ACC112 (cell line): ENCODE measurements around the gene ARHGAP15.

Experiments
- H2AFZ ChIP-seq: fragments of 200-600 bp; sonication (generic); one replicate; pipeline ENCODE4 v1.6.0; 2017; ENCODE audit warnings: antibody characterized with exemption, low read length; ENCODE audit not compliant: unreplicated experiment
- H3K27ac ChIP-seq: fragments of 200-600 bp; sonication (generic); 2 replicates; pipeline ENCODE4 v1.5.1; 2014; ENCODE audit warnings: low read depth, mild to moderate bottlenecking, antibody characterized with exemption, low read length, moderate library complexity
- H3K27me3 ChIP-seq: fragments of 200-600 bp; sonication (generic); 2 replicates; pipeline ENCODE4 v1.6.1; 2014; ENCODE audit warnings: mild to moderate bottlenecking, antibody characterized with exemption, low read length, moderate library complexity, mixed read lengths; ENCODE audit not compliant: insufficient read depth
- H3K36me3 ChIP-seq: fragments of 200-600 bp; sonication (generic); 2 replicates; pipeline ENCODE4 v1.6.1; 2016; ENCODE audit warnings: mild to moderate bottlenecking, antibody characterized with exemption, low read length, moderate library complexity, mixed read lengths; ENCODE audit not compliant: insufficient read depth
- H3K4me1 ChIP-seq: fragments of 200-600 bp; sonication (generic); one replicate; pipeline ENCODE4 v1.6.1; 2016; ENCODE audit warnings: low read length, mixed read lengths; ENCODE audit not compliant: insufficient read depth, unreplicated experiment, control insufficient read depth
- H3K4me3 ChIP-seq: fragments of 200-600 bp; sonication (generic); 2 replicates; pipeline ENCODE4 v1.5.1; 2014; ENCODE audit warnings: mild to moderate bottlenecking, low read depth, low read length
- H3K79me2 ChIP-seq: fragments of 200-600 bp; sonication (generic); one replicate; pipeline ENCODE4 v1.6.0; 2016; ENCODE audit warnings: low read length; ENCODE audit not compliant: control insufficient read depth, unreplicated experiment, insufficient read depth

ARHGAP15 gene

DNA sequence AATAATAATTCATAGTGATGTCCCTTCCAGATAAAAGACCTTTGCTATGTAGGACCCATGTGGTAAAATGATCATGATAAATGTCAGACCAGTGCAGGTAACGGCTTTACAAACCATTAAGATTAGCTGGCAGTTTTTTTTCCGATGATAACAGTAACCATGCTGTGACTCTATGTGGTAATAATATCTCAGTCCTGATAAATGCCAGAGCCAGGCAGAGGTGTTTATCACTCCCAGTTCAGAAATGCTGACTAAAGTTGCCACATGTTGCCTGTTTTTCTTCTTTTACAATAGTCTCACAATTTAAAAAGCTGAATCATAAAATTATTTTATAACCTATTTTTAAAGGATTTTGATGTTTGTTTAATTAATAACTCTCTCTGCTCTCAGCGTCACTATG, 565.1 kb downstream of the ARHGAP15 start:
- Histone ChIP-seq H3K4me3 (no peak overlapping the region), H3K4me1 (no peaks in the 10 kb centered on the region), H3K79me2 (no peaks in the 10 kb centered on the region), H3K36me3 (no peaks in the 10 kb centered on the region), H3K27me3 (0 out of 2 replicates have a peak, but pooled peaks cover 7% of the 10 kb centered on the region), H3K27ac (no peak overlapping the region), H2AFZ (no peak overlapping the region)

DNA sequence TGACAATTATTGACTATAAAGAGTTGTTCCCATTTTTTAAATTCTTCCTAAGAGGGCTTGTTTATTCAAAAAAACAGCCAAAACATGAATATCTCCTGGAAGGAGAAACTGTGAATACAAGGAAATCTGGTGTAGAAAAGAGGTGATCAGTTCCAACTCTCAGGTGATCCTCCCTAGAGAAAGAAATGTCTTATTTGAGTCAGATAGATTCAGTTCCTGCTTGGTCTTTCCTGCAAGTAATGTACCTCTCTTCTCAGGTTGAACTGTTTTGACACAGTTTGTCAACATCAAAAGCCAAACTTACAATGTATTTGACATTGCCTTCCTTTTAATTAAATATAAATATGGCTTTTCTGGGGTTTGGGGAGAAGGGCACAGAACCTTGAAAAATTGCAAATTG, 567.4 kb downstream of the ARHGAP15 start:
- Histone ChIP-seq H2AFZ (no peak overlapping the region), H3K27me3 (0 out of 2 replicates have a peak, but pooled peaks cover 7% of the 10 kb centered on the region), H3K27ac (no peak overlapping the region), H3K79me2 (no peaks in the 10 kb centered on the region), H3K4me3 (no peak overlapping the region), H3K4me1 (no peaks in the 10 kb centered on the region), H3K36me3 (no peaks in the 10 kb centered on the region)

DNA sequence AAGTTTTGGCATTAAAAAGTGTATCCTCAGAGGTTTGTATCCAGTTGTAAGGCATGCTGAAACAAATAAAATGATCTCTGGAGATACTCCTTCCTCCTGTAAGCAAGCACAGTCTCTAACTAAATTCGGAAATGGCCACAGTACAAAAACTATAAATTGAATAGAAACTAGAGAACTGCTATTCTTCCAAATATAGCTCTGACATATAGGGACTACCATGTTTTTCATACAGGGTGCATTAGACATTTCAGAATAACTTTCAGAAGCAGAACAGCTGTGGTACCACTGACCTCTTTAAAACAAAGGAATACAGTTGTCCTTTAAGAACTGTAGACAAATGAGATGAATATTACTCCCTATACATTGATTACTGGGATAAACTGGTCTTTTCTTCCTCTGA, 568.5 kb downstream of the ARHGAP15 start:
- H3K79me2 ChIP-seq = no peaks in the 10 kb centered on the region
- H3K4me3 ChIP-seq = no peak overlapping the region
- H3K27ac ChIP-seq = no peak overlapping the region
- H2AFZ ChIP-seq = no peak overlapping the region
- 0 out of 2 replicates have a peak, but pooled peaks cover 7% of the 10 kb centered on the region for H3K27me3 ChIP-seq
- H3K36me3 ChIP-seq = no peaks in the 10 kb centered on the region
- H3K4me1 ChIP-seq = no peaks in the 10 kb centered on the region

DNA sequence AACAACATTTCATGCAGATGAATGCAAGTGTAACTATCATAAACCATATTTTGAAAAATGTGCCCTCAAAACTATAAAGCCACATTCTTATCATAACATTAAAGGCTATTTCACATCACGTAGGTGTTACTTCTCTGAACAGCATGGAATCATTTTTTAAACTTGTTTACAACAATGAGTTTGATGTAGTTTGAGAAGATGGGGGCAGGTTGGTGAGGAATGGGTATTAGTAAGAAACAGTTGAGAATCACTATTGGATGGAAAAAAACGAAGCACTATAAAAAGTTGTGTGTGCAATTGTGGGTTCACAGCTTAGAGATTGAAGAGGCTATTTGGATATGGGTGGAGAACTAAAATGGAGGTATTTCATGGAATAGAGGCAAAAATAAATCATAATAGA, 569.1 kb downstream of the ARHGAP15 start:
- Histone ChIP-seq H3K36me3 (no peaks in the 10 kb centered on the region), H3K4me1 (no peaks in the 10 kb centered on the region), H2AFZ (no peak overlapping the region), H3K27me3 (0 out of 2 replicates have a peak, but pooled peaks cover 4% of the 10 kb centered on the region), H3K27ac (no peak overlapping the region), H3K79me2 (no peaks in the 10 kb centered on the region), H3K4me3 (no peak overlapping the region)

DNA sequence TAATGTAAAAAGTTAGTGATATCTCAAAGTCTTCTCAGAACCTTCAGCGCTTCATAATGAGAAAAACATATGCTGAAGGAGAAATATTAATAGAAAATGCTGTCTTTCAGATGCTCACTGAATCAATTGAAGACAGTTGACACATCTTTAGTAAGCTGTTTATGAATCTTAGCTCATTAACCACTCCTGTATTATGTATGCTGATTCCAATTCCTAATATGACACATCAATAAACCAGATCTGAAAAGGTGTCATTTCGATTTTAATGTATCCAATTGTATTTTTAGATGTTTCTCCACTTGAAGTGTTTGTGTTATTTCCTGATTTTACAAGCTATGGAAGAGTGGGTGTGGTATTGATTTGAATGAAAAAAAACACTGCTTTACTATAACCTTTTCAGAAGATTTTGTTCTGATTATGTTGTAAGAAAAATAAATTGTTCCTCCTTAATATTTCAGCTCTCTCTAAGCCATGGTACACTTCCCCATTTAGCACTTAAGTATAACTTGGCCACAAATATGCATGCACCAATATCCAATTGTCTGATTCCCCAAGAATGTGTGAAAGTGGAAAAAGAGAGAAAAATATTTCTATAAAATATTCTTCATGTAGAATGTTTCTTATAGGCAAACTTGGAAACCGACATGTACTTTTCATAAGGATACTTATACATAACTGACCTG, 569.8 kb downstream of the ARHGAP15 start:
- Histone ChIP-seq H3K27ac (no peak overlapping the region), H3K79me2 (no peaks in the 10 kb centered on the region), H3K4me1 (no peaks in the 10 kb centered on the region), H3K4me3 (no peak overlapping the region), H3K27me3 (no peaks in the 10 kb centered on the region), H2AFZ (no peak overlapping the region), H3K36me3 (no peaks in the 10 kb centered on the region)

DNA sequence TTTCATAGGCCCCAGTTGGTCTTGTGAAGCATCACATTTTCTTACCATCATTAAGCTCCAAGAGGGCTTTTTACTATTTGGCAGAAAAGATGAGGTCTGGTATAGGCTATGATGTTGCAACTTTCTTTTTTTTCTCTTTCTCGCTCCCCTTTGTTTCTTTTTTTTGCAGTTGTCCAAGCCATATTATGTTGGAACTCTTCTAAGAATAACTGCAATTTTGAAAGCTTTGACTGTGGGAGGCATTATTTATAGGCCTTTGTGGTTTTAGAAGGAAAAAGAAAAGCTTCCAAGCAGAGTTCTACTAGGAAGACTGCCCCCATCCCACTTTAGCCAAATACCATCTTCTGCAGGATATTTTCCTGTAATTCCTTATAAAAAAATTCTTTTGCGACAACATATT, 571.6 kb downstream of the ARHGAP15 start:
- Histone ChIP-seq H2AFZ (no peak overlapping the region), H3K27ac (no peak overlapping the region), H3K36me3 (no peaks in the 10 kb centered on the region), H3K4me1 (no peaks in the 10 kb centered on the region), H3K27me3 (no peaks in the 10 kb centered on the region), H3K79me2 (no peaks in the 10 kb centered on the region), H3K4me3 (no peak overlapping the region)

DNA sequence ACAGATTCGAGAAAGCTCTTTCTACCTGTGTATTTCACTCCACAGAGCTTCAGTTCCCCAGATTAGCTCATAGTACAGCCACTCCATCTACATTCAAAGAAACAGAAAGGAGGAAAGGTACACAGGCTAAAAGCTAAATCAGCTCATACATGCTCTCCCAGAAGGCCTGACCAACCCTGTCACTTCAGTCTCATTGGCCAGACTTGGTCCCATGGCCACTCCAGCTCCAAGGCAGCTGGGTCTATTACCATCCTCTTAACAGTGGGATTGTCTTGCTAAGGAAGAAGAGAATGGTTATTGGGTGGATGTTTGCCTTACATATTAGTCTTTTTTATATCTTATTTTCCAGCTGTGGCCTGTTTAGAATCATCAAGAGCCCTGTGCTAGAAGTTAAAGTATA, 572.6 kb downstream of the ARHGAP15 start:
- Histone ChIP-seq H3K4me3 (no peak overlapping the region), H2AFZ (no peak overlapping the region), H3K27me3 (no peaks in the 10 kb centered on the region), H3K27ac (no peak overlapping the region), H3K79me2 (no peaks in the 10 kb centered on the region), H3K36me3 (no peaks in the 10 kb centered on the region), H3K4me1 (no peaks in the 10 kb centered on the region)

DNA sequence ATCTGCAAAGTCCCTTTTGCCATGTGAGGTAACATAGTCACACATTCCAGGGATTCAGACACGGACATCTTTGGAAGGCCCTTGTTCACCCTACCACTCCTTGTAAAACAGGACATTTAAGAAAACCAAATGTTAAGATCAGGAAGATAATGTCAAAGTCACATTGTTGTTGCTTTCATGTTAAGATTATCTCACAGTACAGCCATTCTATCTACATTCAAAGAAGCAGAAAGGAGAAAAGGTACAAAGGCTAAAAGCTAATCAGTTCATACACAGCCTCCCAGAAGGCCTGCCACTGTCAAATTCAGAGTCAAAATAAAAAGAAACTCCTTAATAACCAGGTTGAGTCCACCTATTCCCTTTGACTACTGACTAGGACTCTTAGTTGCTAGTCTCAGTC, 573.7 kb downstream of the ARHGAP15 start:
- H3K27me3 ChIP-seq = no peaks in the 10 kb centered on the region

DNA sequence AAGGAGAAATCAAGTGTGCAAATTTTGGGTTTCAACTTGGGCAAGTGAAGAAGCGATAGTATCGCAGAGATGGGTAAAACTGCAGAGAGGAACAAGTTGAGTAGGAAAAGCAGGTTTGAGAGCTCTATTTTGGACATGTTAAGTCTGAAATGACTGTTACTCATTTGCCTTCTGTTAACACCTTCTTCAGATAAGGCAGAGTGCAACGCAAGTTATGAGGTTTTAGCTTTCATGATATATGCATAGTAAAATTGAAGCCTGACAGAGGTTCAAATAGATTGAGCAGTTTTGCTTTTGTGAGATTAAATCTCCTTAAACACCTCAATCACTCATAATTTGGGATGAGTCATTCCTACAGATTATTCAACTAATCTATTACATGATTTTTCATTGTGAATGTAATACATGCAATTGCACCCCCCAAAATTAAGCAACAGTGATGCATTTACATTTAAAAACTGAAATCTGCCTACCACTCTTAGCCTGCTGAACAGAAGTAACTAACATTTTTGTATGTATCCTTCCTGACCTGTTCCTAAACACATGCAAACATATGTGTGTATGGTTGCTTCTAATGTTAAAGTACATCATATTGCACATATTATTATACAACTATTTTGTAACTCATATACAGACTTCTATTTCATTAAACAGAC, 575.4 kb downstream of the ARHGAP15 start:
- Histone ChIP-seq H3K27ac (no peak overlapping the region), H2AFZ (no peak overlapping the region), H3K4me3 (no peak overlapping the region), H3K4me1 (no peaks in the 10 kb centered on the region), H3K36me3 (no peaks in the 10 kb centered on the region), H3K79me2 (no peaks in the 10 kb centered on the region), H3K27me3 (no peaks in the 10 kb centered on the region)

More for the DNA sequence above, 573.7 kb downstream of the ARHGAP15 start:
- H3K4me3 ChIP-seq = no peak overlapping the region
- H3K36me3 ChIP-seq = no peaks in the 10 kb centered on the region
- H3K4me1 ChIP-seq = no peaks in the 10 kb centered on the region
- H2AFZ ChIP-seq = no peak overlapping the region
- H3K79me2 ChIP-seq = no peaks in the 10 kb centered on the region
- H3K27ac ChIP-seq = no peak overlapping the region

DNA sequence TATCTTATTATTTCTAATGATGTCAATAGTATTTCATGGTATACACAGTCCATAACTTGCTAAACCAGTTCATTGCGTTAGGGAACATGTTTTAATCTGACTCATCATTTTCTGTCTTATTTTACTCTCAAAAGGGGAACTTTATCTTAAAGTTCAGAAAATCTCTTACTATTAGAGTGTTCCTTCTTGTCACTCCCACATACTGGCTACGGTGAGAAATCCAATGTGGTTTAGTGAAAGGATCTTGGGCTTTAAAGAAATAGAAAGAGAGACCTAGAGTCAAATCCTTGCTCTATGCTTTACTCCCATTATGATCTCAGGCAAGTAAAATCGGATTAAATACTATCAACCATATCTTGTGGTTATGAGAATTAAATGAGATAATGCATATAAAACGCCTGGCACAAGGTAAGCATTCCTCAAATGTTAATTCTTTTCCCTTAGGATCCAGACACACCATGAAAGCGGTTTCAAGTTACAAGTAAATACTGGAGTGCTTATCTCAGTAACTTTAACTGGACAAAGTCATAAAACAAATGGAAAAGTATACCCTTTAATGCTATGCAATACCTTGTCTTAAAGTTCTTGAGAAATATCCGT, 576.0 kb downstream of the ARHGAP15 start:
- no peaks in the 10 kb centered on the region for H3K4me1 ChIP-seq
- no peak overlapping the region for H3K27ac ChIP-seq
- no peaks in the 10 kb centered on the region for H3K36me3 ChIP-seq
- H2AFZ ChIP-seq = no peak overlapping the region
- H3K4me3 ChIP-seq = no peak overlapping the region
- H3K27me3 ChIP-seq = no peaks in the 10 kb centered on the region
- no peaks in the 10 kb centered on the region for H3K79me2 ChIP-seq

DNA sequence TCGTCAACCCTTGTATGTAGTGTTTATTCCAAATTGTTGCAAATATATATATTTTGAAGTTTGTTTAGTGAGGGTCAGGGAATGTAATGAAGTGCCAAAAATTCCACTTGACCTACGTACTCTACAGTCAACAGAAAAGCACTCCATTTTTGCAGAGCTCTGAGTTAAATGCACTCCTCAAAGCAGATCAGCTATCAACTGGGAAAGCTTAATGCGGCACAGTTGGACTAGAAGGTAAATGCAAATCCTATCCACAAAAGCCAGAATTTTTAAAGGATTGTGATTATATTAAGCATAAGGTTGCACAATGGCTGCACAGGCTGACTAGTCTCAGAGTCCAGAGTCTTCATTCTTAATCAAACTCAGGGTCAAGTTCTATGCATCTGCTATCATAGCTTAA, 577.1 kb downstream of the ARHGAP15 start:
- no peak overlapping the region for H2AFZ ChIP-seq
- H3K36me3 ChIP-seq = no peaks in the 10 kb centered on the region
- H3K27me3 ChIP-seq = no peaks in the 10 kb centered on the region
- no peak overlapping the region for H3K27ac ChIP-seq
- H3K4me1 ChIP-seq = no peaks in the 10 kb centered on the region
- H3K4me3 ChIP-seq = no peak overlapping the region
- H3K79me2 ChIP-seq = no peaks in the 10 kb centered on the region
